Progenitor cell of endocrine pancreas (in vitro differentiated cells): ENCODE results near the gene WDR27. TPM values are rescaled to one million over a fixed set of nuclear protein-coding genes. Genes with fewer than 3 reads are reported as not detected.

ENCODE experiments used
- DNase-seq: peaks from one replicate; pipeline ENCODE4 v3.0.0; 2021; ENCODE audit warnings: low spot score; ENCODE audit not compliant: unreplicated experiment
- H3K27ac Mint-ChIP-seq: 2 replicates; pipeline ENCODE4 v1.8.0; 2021; ENCODE audit warnings: mild to moderate bottlenecking, moderate library complexity, mixed read lengths
- H3K27me3 Mint-ChIP-seq: 2 replicates; pipeline ENCODE4 v1.8.0; 2021; ENCODE audit warnings: mixed read lengths
- H3K36me3 Mint-ChIP-seq: 2 replicates; pipeline ENCODE4 v1.8.0; 2022; ENCODE audit warnings: mixed read lengths; ENCODE audit not compliant: insufficient read depth
- H3K4me1 Mint-ChIP-seq: 2 replicates; pipeline ENCODE4 v1.8.0; 2021; ENCODE audit warnings: low read depth, mixed read lengths
- H3K4me3 Mint-ChIP-seq: 2 replicates; pipeline ENCODE4 v1.8.0; 2021; ENCODE audit warnings: low read depth, mild to moderate bottlenecking, moderate library complexity, mixed read lengths
- H3K9me3 Mint-ChIP-seq: 2 replicates; pipeline ENCODE4 v1.8.0; 2021; ENCODE audit warnings: low read depth, mixed read lengths
- CTCF ChIP-seq: fragments of 200-600 bp; sonication (generic); IDR thresholded peaks from one replicate; pipeline ENCODE4 v1.5.0; 2021; ENCODE audit warnings: antibody characterized with exemption, mild to moderate bottlenecking; ENCODE audit not compliant: unreplicated experiment
- total RNA-seq: library from RNA; stranded (reverse); gene quantifications from 2 replicates; pipeline ENCODE4 v1.2.1, GENCODE V29; 2021

Gene WDR27
- total RNA-seq, 1 donor from 2014 or later: 123 TPM

DNA sequence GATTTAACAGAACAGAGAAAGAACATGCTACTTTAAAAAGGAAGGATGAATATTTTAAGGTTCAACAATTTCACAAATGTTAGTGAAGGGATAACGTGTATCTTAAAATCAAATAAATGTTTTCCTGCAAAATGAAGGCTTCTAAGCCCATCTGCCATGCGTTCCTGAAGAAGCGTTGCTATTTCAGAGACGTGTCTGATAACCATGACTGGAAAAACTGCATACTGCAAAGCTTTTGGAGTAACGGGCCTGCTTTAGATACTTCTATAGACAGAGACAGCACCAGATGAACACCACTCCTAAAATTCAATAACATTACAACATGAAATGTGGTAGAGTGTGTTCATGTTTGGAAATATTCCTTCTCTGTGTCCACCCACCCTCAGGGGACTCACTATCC is 126.0 kb downstream of the WDR27 start:
- Mint-ChIP-seq H3K27me3 (no peaks in the 10 kb centered on the region), H3K36me3 (peaks cover 22% of the 10 kb centered on the region), H3K4me3 (no peak overlapping the region), H3K9me3 (peaks cover 7% of the 10 kb centered on the region), H3K4me1 (no peaks in the 10 kb centered on the region), H3K27ac (no peak overlapping the region)
- no peak for DNase-seq
- TF ChIP-seq CTCF: no peak

GRCh38 chr6:169575365-169575764 is 126.5 kb downstream of the WDR27 start:
- Mint-ChIP-seq H3K27me3 (no peaks in the 10 kb centered on the region), H3K36me3 (peaks cover 23% of the 10 kb centered on the region), H3K4me1 (no peaks in the 10 kb centered on the region), H3K9me3 (peaks cover 7% of the 10 kb centered on the region), H3K4me3 (no peak overlapping the region), H3K27ac (no peak overlapping the region)
- no peak for TF ChIP-seq CTCF
- DNase-seq: no peak

GRCh38 chr6:169574420-169574819 is 127.4 kb downstream of the WDR27 start:
- Mint-ChIP-seq H3K4me3 (no peak overlapping the region), H3K4me1 (no peaks in the 10 kb centered on the region), H3K27me3 (no peaks in the 10 kb centered on the region), H3K9me3 (peaks cover 7% of the 10 kb centered on the region), H3K27ac (no peak overlapping the region), H3K36me3 (peaks cover 23% of the 10 kb centered on the region)
- no peak for DNase-seq
- TF ChIP-seq CTCF: no peak

DNA sequence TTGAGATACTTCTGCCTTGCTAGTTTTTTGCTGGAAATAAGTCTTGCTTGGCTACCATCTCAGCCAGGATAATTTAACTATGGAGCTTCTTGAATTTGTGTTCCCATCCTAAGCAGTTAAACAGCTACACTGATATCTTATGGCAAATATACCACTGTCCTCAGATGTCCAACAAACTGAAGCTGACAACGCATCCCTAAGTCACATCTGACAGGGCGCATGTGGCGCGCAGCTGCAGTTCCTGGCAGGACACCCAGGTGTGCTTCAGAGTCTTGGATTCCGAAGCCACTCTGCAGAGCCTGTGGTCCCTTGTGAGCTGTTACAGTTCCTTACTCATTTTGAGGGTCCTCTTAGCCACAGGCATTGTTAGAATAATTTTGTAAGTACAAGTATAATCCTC is 127.9 kb downstream of the WDR27 start:
- no peaks in the 10 kb centered on the region for H3K4me1 Mint-ChIP-seq
- H3K36me3 Mint-ChIP-seq: peaks cover 21% of the 10 kb centered on the region
- H3K27ac Mint-ChIP-seq: no peak overlapping the region
- TF ChIP-seq CTCF: no peak
- peaks cover 7% of the 10 kb centered on the region for H3K9me3 Mint-ChIP-seq
- no peak for DNase-seq
- no peak overlapping the region for H3K4me3 Mint-ChIP-seq
- H3K27me3 Mint-ChIP-seq: no peaks in the 10 kb centered on the region

DNA sequence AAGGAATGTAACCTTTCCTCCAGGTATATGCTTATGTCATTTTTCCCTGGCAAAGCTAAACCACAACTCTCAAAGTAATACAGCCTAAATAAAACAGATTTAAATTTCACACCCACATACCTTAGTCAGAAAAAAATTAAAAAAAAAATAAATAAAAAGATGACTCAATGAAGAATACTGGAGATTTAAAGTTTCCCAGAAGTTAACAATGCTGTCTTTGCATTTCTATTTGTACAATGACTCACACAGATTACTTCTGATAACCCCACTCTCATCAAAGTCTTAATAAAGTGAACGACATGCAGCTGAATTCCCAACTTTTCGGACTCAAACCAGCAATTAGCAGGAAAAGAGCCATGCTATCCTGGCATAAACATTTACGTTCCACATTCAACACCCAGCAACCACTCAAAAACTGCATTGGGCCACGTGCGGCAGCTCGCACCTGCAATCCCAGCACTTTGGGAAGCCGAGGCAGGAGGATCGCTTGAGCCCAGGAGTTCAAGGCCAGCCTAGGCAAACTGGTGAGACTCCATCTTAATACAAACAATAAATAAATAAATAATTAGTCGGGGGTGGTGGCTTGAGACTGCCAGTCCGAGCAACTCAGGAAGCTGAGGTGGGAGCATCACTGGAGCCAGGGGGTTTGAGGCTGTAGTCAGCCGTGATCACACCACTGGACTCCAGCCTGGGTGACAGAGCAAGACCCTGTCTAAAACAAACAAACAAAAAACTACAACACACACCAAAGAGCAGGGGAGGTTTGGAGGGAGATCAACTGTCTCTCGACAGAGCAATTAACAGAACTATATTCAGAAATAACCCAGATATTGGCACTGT is 130.5 kb downstream of the WDR27 start:
- Mint-ChIP-seq H3K36me3 (peaks cover 7% of the 10 kb centered on the region), H3K4me3 (no peak overlapping the region), H3K9me3 (no peaks in the 10 kb centered on the region), H3K27ac (no peak overlapping the region), H3K27me3 (no peaks in the 10 kb centered on the region), H3K4me1 (no peaks in the 10 kb centered on the region)
- no peak for TF ChIP-seq CTCF
- no peak for DNase-seq
